HG03097 (cell line): ENCODE measurements around the gene TULP1.

Source experiments
- ATAC-seq: cut with Tn5 transposase; IDR thresholded peaks from one replicate; pipeline ENCODE4 v1.9.1; 2021; ENCODE audit not compliant: unreplicated experiment, low FRiP score

Gene TULP1

DNA sequence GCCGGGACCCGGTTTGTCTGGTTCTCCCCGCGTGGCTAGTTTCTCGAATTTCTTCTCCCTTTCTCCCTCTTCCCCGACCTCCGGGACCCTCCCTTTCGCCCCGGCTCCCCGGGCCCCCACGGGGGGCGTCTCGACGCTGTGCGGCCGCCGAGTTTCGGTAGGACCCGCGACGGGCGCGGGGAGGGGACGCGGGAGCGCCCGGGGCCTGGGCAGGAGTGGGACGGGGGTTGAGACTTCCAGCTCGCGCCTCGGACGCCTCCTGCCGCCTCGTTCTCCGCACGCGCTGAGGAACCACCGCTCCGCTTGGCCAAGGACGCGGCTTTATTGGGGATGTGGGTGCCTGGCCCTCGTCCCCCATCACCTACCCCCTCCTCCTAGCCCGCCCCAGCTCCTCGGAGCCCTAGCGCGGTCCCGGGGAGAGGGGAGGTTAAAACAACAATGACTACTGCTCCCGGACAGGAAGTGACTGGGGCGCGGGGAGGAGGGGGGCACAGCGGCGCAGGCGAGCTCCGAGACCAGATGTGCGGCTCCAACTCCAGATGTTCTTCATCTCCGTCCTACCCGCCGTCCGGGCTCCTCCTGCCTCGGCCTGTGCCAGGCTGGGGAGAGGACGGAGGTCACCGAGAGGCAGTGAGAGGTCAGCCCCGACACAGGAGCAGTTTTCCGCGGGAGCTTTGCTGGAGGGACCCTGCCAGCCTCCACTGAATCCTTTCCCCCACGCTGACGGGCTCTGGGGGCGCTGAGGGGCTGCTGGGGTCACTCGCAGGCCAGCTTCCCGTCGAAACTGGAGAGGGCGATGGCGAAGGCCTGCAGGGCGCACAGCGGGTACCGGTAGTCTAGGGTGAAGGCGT lies 14.9 kb downstream of the TULP1 start:
- no peak for ATAC-seq

DNA sequence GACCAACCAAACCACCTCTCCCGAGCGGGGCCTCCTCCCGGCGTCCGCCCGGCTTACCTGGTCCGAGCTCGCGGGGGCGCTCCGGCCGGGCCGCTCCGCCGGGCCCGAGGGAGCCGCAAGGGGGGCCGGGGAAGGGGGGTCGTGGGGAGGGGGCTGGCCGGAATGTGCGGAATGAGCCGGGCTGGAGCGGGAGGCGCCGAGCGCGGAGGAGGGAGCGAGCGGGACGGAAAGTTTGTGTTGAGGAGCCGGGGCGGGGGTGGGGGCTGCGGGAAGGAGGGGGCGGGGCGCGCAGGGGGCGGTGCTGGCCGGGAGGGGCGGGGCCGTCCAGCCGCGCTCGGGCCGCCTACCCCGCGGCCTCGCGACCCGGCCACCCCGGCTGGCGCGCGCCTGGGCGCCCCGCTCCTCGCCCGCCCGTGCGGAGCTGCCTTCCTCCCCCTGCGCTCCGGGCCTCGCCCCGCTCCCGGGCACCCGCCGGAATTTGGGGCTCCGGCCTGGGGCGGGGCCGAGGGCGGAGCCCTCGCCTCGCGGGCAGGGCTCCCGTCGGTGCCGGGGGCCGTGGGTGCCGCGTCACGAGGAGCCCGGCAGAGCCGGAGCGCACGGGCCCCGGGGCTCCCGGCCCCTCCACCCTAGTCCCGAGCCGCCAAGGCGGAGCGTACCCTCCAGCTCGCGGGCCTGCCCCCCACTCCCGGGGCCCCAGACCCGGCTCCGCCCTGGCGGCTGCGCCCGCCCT lies 15.7 kb downstream of the TULP1 start, which contains the start of gene TEAD3:
TEAD3 (minus strand) TSS at position 239 of the 730 bp plus-strand sequence.
- ATAC-seq, result no peak

DNA sequence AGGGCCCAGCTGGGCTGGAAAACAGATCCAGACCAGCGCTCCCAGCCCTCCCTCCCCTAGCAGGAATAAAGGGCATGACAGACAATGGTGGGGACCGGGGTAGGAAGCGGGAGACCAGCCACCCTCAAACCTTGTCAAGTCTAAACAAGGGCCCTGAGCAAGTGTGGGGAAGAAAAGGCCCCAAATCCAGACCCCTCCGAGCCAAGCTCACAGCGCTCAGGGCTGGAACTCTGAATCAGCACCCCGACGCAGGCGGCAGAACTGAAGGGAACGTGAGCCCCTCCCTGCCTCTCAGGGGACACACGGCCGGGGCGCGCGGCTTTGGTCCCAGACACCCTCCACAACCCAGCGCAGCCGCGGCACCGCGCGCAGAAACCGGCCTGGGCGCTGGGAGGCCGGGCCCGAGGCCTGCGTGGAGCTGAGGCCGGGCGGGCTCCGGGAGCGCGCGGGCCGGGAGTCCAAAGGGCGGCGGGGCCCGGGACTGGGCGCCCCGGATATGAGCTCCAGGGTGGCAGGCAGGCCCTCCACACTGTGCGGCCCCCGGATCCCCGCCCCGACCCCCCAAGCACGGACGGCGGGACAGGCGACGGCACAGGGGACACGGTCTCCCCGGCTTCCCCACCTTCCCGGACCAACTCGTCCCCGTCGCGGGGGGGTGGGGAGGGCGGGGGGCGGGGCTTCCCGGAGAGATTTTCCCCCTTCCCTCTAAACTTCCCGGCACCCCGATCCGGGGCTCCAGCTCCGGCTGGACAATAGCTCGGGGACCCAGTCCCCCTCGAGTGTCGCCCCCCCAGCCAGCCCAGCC lies 16.5 kb downstream of the TULP1 start:
- no peak for ATAC-seq

DNA sequence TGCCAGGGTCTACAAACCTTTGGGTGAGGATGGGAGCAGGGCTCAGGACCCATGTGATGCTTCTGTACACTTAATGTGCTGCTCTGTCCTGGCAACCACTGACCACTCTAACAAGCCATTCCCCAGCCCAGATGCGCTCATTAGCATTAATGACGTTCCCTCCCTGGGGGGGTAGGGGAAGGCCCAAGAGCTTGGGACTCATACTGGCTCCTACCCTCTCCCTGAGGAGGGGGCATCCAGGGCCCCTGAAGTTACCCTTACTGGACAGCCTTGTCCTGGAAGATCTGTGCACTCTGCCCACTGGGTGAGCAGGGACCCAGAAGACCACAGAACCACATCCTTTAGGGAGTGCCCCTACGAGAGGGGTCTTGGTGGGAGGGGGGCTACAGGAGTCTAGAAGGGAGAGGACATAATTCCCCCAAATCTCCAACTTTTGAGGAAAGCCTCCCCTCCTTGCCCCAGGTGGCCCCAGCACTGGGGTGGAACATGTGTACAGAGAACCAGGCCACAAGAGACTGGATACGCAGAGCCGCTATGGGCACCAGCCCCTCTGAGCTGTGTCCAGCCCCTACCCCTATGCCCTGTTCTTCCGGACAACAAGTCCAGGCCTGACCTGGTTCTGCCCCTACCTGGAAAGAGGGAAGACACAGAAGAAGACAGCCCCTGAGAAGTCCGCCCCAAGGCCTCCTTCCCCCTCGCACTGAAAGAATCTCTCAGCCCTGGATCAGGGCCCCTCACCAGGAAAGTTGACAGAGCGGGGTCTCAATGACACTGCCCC lies 17.2 kb downstream of the TULP1 start:
- ATAC-seq, result no peak

DNA sequence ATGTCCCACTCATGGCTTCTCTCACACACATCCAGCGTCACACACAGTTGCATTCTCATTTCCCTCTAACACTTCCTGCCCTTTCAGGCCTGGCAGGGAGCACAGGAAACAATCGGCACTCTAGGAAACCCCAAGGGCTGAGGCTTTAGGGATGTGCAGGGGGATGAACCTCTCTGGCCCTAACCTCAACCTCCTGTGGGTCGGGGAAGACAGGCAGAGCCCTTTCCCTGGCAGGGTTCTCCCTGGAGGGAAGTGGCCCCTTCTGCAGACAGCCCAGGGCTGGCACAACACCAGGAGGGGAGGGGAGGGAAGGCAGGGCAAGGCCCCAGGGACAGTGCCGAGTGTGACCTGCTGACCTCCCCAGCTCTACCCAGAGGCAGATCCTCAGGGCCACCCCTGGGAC lies 18.5 kb downstream of the TULP1 start:
- ATAC-seq, result no peak

DNA sequence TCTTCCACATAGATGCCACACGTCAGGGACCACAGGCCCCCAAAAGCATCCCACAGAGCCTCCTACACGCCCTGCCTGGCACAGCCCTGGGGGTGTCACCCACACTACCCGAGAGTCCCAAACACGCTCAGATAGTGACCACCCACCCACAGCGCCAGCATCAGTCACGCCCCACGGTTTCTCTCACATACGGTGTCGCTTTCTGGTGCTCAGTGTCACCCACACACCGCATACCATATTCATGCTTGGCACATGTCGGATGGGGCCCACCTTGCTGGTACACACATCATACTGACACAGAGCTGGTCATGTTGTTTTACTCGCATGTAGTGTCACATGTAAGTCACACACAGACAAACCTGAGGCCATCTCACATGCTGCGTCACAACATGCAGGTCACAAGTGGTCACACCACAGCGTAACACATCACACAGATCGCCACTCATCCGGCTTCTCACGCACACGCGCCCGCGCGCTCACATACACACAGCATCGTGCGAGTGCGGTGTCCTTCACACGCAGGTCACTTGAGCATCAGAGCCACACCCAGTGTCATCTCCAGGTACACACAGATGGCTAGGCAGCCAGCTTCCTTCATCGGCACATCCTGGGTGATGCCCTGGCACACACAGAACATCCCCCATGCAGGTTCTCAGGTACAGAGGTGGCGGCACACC lies 19.3 kb downstream of the TULP1 start:
- ATAC-seq, result no peak

DNA sequence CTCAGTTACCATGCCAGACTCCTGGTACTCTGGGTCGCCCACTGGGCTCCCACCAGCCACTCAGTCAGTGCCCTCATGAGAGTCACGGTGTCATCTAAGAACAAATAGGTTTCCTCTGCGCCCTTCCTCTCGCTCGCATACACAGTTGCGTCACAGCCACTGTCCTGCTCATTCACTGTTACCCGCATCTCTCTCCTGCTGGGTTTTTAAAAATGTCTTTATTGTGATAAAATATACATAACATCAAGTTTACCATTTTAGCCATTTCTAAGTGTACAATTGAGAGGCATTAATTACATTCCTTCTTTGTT lies 19.8 kb downstream of the TULP1 start:
- no peak for ATAC-seq

DNA sequence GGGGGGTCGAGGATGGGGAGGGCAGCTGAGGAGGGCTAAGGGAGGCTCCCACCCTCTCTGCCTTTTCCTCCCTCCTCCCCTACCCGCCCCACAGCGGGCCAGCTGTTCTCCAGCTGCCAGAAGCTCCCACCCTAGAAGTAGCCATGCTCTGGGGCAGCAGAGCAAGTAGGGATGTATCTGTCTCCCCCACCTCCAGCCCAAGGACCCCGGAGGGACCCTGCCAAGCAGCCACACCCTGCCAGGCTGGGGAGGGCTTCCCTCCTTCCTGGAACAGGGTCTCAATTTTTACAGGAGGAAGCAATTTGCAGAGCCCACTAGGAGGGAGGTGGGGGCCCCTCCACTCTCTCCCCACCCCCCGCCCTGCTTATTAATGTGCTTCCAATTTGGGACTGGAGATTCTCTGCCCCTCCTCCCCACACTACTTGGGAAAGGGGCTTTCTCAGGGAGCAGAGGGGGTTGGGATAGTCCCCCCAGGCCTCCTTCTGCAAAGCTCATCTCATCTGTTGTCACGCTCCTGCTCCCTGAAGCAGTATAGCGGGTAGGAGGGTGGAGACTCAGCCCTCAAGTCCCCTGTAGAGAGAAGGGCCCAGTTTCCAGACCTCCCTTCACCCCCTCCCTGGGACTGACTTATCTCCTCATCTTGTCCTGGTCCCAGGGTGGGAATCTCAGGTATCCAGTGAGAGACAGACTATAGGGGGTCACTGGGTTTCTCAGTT lies 20.3 kb downstream of the TULP1 start:
- no peak for ATAC-seq

DNA sequence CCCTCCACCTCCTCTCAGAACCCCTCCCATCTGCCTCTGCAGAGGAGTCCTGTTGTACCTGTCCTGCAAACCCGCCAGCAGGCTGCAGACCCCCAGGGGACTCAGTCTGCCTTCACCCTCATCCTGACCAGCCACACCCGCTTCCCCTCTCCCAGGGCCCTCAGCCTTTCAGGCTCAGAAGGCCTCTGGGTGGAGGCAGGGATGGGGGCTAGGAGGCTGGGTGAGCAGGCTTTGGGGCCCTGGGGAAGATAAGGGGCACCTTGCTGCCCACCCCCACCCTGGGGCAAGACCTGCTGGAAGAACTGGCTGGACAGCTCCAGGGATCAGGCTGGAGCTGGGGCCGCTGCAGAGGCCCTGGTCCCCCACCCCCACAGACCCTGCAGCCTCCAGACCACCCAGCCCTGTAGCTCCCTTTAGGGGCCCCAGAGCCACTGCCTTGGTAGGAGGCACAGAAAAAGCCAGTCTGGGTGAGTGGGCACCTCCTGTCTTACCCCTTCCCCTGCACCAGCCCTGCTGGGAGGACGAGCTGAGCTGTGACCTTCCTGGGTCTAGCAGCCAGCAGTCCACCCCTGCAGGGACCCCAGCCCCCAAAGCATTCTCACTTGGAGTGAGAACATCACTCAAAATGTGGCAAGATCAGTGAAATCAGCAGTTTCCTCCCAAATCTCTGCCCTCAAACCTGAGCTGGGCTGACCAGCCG lies 21.0 kb downstream of the TULP1 start:
- ATAC-seq, result no peak

DNA sequence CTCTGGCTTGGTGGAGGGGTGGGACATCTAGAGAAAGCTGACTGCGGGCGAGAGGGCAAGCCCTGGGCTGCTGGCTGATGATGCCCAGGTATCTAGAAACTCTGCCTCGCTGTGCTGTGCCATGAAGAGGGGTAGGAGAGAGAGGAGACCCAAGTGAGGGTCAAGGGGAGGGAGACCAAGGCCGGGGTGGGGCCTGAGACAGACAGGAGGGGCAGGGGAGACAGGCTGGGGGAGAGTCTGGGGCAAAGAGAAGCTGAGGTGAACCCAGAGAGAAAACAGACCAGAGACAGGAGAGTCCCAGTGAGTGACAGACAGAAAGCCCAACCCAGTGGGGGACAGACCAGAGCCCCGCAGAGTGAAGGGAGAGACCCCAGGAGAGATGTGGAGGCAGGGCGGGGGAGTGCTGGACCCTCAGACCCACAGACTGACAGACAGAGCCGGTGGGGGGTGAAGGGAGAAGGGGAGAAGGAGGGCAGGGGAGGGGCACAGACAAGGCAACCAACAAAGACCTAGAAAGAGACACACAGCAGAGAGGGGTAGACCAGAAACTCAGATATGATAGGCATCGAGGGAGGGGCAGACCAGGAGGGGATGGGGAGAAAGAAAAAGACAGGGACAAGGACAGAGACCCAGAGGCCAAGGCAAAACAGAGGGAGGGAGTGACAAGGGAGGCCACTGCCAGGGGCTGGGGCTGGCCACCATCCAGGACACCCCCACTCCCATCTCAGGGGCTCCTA lies 21.7 kb downstream of the TULP1 start:
- no peak for ATAC-seq

DNA sequence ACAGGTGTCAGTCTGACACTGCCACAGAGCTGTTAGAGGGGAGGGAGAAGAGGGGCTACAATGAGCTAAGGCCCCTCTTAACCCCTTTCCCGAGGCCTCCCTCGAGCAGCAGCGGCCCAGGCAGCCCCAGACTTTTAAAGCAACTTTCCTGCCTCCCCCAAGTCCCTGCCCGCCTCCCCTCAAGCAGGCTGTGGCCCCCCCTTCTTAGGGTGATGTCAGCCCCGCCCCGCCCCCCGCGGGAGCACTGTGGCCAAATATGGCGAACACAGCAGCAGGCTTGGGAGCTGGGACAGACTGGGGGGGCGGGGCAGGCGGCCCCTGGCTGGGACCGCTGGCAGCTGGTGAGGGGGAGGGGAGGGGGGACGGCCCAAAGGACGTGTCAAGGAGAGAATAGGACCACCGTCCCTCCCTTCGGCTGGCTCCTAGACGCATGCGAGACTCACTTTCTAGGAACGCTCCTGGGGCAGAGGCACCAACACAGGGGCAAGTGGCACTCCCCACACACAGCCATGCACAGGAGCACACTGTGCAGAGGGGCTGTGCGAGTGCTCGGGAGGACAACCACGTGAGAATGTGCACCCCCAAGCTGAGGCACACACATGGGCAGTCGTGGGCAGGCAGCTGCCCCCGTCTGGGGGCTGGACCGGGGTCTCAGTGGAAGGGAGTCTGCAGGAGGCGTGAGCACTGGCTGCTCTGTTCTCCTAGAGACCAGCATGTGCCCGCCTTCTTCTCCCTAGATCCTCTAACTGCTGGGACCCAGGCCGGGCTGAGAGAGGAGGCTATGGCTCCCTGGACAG lies 22.5 kb downstream of the TULP1 start:
- ATAC-seq, result no peak

DNA sequence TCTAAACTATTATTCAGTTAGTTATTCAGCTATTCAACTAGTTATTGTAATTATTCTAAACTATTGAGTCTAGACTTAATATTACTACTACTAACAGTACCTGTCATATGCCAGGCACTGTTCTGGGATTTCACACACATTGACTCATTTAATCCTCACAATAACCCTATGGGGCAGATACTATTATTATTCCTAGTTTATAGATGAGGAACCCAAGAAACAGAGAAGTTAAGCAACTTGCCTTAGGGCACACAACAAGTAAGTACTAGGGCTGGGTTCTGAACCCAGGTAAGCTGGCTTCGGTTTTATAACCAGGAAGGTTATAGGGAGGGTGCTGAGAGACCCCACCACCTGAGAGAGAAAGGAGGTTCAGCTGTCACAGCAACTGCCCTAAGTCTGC lies 23.6 kb downstream of the TULP1 start:
- ATAC-seq, result no peak

DNA sequence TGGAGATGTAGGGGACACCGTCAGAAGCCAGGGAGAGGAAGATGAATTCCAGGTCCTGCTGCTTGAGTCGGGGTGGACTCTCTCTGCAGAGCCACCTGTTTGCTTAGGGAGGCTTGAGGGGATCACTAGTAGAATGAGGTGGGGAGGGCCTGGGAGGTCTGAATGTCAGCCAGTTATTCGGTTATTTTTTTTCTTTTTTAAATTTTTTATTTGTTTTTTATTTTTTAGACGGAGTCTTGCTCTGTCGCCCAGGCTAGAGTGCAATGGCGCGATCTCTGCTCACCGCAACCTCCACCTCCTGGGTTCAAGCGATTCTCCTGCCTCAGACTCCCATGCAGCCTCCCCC lies 24.2 kb downstream of the TULP1 start:
- no peak for ATAC-seq

DNA sequence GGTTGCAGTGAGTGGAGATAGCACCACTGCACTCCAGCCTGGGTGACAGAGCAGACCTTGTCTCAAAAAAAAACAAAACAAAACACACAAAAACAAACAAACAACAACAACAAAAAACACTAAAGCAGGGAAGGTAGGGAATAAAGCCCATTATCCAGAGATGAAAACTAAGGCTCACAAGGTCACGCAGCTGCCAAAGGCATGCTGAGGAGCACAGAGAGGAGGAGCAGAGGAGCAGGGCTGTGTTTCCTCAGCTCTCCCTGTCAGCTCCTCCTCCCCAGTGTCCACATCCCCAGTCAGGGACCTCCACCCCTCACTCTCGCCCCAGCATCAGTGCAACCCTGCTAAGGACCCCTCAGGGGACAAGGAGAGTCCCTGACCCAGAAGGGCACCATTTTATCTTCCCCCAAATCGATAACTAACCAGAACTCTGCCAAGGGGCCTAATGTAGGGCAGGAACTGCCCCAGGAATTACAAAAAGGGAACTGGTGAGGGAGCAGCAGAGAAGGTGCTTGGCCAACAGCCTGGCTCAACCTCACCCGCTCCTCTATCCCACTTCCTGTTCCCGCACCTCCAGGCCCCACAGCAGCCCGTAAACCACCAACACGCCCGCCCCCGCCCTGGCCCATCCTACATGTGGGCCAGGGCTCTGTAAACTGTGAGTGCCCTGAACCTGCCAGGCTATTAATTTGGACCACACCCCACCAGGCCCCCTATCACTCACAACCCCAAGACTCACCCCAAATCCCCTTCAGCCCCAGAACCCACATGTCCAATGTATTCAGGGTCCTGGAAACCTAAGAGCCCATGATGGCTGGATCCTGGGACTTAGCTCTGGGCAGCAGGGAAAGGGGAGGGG lies 24.8 kb downstream of the TULP1 start:
- no peak for ATAC-seq

DNA sequence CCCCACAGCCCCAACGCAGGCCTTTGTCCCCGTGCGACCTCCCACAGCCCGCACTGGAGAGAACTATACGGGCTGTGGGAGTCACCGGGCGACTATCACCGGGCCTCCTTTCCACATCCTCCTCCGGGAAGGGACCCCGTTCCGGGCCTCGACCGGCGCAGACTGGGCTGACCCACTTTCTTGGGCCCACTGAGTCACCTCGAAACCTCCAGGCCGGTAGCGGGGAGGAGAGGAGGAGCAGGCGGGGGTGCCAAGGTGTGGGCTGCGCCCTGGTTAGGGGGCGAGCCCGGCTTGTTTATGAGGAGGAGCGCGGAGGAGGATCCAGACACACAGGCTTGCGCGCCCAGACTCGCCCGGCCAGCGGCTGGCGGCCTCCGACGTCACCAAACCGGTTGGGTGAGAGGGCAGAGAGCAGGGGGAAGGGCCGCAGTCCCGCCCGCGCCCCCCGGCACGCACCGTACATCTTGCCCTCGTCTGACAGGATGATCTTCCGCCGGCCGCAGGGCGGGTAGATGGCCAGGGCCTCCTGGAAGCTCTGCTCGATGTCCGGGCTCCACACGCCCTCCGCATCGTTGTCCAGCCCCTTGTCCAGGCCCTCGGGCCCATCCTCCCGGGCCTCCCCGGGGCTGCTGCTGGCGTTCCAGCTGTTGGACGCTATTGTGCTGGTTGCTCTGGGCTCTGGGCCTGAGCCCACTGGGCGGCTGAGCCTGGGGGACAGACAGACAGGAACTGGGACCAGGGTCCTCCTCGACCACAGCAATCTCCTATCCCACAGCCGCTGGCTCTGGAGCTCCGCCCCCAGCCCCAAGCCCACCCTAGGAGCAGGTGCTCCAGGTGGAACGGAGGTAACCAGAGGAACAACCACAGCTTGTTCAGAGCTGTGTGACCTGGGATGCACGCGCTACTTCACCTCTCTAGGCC lies 26.4 kb downstream of the TULP1 start:
- no peak for ATAC-seq
